Measurements from ENCODE around the gene TBL1X.
"Not testable (repeated sequence)": the region's sequence is repeated elsewhere in the genome, so short reads cannot be mapped to it uniquely, and the experiment has no call there.

TBL1X gene

DNA sequence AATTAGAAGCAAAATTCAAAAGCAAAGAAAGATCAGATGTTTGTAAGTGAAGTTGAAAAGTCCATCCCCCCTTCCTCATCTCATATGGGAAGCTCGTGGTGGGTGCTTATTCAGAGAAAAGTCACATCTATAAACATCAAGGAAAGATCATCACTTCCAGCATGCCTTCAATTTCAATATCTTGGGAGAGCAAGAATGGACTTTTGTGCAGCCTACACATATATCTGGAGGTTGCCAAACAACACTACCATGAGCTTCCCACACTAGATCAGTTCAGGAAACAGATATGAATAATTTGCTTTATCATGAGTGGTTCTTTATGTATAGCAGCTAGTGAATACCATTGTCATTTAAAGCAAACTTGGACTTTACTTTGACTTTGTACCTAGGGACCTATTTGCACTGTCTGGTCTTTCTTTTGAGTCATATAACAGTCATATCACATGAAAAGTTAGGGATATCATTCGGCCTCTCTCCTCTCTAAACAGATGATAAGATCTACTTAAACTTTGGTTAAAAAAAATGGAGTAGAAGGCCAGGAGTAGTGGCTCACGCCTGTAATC, 5.6 kb upstream of the TBL1X start:
- DNase-seq (ENCODE audit: low spot score) = no peak

DNA sequence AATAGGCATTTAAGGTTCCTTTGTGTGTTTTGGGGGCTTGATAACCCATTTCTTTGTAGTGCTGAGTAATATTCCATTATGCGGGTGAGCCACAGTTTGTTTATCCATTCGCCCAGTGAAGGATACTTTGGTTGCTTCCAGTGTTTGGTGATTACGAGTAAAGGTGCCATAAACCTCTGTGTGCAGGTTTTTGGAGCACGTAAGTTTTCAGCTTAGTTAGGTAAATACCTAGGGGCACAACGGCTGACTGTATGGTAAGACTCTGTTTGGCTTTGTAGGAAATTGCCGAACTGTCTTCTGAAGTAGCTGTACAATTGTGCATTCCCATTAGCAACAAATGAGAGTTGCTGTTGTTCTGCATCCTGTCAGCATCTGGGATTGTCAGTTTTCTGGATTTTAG, 3.8 kb upstream of the TBL1X start:
- DNase-seq (ENCODE audit: low spot score) = no peak

DNA sequence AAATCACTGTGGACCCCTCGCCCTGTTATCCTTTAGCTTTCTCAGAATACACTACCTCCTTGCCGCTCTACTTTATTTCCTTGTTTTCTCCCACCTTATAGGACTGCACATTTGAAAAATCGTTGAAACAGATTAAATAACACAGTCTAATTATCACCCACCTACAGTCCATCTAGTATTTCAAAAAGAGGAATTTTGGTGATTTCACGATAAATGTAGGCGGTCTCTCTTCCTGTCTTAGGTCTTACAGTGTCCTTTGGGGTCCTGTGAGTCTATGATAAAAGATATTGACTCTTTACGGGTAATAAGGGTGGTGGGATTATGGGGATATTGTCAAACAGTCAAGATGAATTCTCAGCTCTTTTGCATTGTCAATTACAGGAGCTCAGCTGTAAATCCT, 2.4 kb upstream of the TBL1X start:
- DNase-seq (ENCODE audit: low spot score) = no peak

DNA sequence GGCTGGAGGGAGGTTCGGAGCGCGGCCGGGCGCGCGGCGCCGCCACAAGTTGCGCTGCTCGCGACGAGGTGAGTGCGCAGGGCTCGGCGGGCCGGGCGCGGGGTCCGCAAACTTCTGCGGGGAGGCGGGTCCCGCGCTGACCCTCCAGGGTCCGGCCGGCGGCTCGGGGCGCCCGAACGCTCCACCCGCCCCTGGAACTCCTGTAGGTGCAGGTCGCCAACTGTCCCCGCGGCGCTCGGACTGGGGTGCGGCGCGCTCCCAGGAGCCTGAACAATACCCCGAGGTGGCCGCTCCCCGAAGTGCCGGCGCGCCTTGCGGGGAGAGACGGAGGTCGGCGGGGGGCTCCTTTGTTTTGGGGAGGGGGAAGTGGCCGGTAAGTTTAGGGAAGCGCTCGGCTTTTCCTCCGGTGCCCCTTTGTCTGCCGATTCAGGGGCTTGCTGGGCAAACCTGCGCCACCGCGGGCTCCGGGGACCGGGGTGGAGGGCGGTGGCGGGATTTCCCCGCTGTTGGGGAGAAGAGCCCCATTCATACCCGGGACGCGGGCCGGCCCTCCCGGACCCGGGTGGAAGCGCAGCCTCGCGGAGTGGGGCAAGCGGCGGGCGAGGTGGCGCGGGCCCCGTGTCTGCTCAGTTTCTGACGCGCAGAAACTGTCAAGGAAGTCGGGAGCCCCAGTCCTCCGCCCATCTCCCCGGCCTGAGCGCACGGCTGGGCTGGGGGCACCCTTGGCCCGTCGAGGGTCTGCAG, 694 bp downstream of the TBL1X start:
- peak; percentile 51 for DNase-seq (ENCODE audit: low spot score)

DNA sequence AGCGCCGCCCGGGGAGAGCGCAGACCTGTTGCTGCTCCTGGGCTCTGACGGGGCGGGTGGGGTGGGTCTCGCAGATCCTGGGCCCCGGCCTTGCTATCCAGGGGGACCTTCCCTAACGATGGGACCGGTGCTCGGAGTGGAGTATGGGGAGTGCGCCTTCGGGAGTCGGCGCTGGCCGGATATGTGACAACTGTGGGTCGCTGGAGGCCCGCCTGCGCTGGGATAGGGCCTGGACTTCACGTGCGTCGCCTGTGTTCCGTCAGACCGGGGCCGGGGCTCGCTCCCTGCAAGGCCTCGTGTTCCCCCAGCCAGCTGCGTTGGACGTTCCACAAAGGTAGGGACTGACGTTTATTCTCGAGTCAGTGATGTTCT, 1.3 kb downstream of the TBL1X start:
- peak; percentile 55 for DNase-seq (ENCODE audit: low spot score)

DNA sequence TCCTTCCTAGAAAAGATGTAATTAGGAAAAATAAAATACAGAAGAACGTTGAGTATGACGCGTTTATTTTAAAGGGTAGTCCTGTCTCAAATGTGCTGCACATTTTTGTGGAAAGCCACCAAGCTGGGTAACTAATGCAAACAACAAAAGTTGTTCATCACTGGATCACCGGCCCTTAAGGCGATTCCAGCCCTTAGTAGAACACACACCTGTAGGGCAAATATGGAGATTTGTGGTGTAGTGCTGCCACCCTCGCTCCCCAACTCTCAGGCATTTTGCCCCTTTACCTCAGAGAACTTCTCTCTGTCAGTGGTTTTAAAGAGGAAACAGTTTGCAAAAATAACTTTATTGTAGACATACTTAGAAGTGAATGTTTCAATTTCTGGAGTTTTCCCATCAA, 1.9 kb downstream of the TBL1X start:
- DNase-seq (ENCODE audit: low spot score) = no peak

DNA sequence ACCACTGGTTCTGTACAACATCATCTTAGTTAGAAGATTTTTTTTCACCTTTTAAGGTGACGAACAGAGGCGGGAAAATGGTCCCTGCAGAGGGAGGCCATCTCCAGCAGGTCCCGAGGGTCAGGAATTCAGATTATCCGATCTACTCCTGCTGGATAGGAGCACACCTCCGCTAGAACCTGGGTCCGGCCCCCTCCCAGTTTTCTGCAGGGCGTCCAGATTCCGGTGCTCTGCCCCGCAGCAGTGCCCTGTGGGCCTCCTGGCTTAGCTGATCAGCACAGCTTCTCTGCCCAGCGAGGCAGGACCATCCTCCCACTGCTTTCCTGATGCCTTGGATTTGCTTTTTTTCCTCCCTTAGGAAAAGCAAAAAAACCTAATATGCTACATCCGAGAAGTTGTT, 2.3 kb downstream of the TBL1X start:
- DNase-seq (ENCODE audit: low spot score) = no peak

DNA sequence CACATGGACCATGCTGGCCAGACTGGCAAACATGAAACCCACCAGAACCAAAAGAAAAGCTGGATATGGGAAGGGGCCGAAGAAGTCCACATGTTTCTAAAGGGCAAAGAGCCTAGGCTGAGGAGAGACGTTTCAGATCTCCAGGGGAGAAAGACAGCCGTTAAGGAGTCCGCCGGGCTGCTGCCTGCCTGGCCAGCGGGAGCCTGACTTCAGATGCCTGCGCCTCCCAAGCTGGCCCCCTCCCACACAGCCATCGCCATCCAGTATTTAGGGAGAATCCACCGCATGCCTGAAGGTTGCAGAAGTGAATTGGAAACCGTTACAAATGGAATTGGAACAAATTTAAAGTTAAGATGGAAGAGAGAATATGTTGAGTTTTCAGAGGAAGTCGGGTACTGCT, 2.9 kb downstream of the TBL1X start:
- DNase-seq (ENCODE audit: low spot score) = no peak

DNA sequence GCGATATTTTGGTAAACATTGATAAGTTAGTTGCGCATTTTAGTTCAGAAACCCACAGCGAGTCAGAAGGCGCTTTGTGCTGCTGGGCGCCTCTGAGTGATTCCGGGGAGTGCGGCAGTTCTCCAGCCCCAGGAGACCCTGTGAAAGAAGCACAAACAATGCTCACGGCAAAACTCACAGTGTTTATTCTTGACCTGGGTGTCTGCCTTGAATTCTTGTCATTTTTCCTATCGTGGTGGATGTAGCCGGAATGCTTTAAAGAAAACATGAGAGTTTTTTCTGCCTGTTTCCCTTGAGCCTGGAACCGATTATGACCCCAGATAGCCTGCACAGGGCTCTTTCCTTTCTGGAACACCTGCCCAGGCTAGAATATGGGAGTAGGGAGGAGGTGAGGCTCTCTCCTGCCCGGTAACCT, 6.7 kb downstream of the TBL1X start:
- DNase-seq (ENCODE audit: low spot score) = no peak

DNA sequence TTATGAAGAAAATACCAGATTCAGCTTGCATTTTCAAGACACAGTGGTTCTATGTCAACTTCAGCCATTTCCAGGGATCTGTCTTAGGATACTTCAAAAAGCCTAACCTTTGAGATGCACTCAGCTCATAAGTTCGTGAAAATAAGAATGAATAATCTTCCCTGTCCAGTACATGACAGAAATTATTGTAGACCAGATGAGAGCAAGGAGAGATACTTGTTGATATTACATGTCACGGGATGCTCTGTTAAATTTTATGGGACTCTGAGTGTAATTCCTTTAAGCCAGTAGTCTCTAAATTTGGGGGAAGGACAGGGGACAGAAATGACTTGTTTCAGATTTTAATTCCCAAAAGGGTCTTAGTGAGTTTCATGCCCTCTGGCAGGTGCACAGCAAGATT, 8.8 kb downstream of the TBL1X start:
- DNase-seq (ENCODE audit: low spot score) = no peak

DNA sequence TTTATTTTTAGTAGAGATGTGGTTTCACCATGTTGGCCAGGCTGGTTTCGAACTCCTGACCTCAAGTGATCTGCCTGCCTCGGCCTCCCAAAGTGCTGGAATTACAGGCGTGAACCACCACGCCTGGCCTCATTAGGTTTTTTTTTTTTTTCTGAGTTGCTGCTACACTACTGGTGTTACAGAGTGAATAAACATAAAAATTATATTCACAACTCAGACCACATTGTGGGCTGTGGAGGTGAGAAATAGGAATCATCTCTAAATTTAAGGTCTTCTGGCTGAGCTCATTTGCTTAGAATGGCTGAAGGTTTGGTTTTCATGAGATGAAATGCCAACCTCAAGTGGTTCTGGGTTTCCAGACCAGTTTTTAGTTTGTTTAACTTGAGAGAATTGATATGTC, 10.6 kb downstream of the TBL1X start:
- not testable (repeated sequence) for DNase-seq (ENCODE audit: low spot score)

DNA sequence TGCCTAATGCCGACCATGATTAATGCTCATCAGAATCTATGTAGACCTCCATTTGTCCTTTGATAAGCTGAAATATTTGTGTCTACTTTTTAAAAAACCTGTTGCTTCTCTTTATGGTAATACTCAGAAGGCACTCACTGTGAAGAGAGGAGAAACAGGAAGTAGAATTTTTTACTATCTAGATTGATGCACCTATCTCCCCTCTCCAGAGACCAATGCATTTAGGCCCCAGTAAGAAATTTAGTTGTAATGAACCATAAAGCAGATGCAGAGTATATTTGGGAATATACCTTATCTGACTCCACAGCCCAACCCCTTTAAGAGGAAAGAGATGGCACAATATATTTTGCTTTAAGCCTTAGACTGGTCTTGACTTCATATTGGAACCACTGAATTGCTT, 11.1 kb downstream of the TBL1X start:
- DNase-seq (ENCODE audit: low spot score) = no peak

DNA sequence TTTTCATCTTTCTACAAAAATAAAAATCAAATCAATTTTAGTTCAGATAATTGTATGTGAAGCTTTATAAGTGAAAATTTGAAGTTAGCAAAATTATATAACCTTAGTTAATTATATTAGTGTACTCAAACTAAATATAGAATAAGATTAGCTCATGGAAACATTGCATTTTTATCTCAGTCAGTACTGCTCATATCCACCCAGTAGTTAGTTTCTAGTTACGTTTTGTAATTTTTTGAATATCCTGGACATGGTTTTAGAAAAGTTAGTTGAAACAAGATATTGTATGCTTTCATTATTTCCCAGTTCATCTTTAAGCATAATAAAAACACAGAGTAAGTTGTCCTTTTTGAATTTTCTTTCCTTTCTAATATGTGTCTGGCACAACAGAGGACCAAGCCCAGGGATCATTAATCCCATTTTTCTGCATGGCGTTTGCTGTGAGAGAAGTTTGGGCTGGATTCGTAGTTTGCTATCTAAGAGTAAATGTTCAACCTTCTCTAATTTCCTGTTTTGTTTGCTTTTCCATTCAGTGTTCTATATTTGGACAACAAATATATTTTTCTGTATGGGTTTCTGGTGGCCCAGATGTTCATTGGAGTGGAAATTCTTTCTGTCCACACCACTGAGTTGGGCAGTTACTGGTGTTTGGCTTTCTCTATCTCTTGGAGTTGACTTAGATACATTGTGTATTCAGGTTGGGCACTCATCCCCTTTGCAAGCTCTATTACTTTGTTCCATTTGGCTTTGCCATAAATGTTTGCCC, 12.1 kb downstream of the TBL1X start:
- no peak for DNase-seq (ENCODE audit: low spot score)

DNA sequence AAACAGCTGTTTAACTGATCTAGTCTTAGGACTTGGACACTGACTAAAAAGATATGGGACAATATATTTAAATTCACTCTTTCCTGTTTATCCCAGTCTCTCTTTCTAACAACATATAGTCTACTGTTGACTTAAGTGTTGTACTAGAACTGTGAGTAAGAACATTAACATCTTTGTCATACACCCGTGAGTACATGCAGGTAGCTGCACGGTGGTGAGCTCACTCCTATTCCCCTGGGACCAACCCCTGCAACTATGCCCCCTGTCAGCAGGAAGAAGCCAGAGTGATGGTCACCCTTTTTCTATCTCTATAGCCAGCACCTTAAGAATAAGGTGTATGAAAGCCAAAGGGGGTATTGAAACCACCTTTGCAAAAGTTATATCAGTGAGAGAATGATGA, 17.6 kb downstream of the TBL1X start:
- DNase-seq (ENCODE audit: low spot score) = no peak

DNA sequence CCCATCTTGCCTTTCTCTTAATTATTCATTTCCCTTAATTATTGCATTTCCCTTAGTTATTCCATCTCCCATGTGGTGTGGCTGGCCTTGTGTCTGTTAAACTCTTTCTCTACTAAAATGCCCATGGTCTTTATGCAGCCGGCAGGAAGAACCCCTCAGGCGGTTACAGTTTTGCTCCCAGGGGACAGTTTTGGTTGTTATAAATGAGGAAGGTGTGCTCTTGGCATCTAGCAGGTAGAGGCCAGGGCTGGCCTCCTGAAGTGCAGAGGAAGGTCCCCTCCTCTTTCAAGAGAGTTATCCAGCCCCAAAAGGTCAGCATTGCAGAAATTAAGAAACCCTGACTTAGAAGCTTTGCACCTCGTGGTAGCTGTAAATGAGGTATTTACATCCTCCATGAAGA, 18.0 kb downstream of the TBL1X start:
- no peak for DNase-seq (ENCODE audit: low spot score)

DNA sequence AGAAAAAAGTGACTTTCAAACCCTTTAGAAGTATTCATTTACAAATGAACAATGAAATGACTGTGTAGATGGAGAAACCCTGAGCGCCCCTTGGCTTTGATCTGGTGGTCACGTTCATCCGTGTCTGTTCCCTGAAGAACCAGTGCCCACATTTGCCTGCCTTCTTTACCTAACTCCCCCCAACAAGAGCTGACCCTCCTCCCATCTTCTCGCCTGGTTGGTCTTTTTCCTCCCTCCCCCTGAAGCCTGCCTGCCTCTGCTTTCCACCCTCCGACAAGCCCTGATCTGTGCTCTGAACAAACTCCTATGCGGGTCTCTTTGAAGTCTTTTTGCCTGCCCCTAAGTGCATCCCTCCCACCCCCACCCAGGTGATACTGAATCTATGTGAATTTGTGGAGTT, 18.5 kb downstream of the TBL1X start:
- DNase-seq (ENCODE audit: low spot score) = no peak

DNA sequence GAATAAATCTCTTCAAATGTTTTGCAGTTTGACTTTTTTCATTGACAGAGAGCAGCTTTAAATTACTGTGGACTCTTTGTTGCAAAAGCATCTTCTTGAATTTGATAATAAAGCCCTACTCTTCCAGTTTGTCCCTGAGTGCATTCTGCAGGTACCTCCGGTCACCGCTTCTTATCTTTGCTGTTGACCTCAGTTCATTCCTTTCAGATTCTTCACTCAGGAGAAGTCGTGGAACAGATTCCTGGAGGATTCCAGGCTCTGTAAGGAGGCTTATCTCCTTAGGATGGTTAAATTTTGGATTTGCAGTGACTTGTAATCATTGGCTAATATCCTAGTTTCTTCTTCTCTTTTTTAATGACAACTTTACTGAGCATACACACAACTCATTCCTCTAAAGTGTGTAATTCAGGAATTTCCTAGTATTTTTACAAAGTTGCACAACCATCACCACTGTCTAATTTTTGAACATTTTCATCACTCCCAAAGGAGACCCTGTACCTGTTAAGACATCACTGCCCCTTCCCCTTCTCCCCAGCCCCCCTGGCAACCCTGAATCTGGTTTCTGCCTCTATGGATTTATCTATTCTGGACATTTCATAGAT, 22.0 kb downstream of the TBL1X start:
- no peak for DNase-seq (ENCODE audit: low spot score)

DNA sequence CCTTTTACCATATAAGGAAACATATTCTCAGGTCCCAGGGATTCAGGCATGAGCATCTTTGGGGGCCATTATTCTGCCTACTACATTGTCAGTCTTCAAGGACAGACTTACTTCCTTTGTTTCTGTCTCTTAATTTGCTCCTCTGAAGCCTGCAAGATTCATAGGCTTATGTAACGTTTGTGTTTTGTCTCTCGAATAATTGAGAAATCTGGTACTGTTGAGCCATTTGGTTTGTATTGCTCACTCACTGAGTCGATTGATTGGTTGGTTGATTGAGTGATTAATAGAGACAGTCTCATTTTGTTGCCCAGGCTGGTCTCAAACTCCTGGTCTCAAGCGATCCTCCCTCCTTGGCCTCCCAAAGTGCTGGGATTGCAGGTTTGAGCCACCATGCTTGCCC, 23.7 kb downstream of the TBL1X start:
- no peak for DNase-seq (ENCODE audit: low spot score)

DNA sequence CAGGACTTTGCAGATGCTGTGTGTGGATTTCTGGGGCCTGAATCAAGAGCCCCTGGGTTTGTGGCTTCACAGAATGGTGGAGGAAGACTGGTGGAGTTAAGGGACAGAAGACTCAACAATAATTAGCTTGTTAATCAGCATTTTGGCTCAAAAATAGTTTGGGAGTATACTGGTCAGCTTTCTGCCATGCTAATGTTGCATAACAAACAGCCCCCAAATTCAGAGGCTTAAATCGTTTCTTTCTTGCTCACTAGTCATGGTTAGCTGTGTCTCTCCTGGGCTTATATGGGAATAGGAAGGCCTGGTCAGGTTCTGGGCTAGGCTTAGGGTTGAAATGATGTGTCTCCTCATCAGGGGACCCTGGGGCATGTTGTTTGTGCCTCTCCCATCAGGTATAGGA, 24.4 kb downstream of the TBL1X start:
- DNase-seq (ENCODE audit: low spot score) = no peak

DNA sequence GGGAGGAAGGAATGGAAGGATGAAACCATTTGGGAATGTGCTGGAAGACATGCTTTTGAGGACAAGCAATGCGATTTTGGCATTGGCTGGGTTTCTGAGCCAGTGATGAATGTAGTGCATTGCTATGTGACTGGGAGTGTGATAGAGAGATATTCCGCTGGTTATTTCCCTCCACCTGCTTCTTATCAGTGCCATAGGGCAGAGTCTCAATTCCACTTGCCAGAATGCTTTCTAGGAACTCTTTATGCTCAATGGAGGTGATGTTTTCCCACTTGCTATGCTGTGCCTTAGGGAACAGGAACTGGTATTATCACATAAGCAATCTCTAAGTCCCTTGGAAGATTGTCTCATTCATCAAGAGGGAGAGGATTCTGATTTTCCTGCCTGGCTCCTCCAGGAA, 28.0 kb downstream of the TBL1X start:
- no peak for DNase-seq (ENCODE audit: low spot score)

DNA sequence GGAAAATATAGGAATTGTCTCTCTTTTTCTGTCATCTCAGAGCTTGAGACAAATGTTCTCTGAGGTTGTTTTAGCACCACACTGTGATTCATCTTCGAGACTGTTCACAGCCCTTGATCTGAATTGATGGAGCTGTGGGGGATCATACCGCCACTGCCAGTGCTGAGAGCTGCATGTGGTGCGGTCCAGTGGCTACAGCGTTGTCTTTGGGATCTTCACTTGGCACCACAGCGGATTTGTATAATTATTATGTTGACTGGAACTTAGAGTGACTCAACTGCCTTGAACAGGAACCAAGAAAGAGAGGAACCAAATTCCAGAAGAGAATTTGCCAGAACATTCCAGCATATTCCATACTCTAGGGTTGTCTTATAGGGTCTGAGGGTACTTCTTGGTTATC, 29.1 kb downstream of the TBL1X start:
- DNase-seq (ENCODE audit: low spot score) = no peak

DNA sequence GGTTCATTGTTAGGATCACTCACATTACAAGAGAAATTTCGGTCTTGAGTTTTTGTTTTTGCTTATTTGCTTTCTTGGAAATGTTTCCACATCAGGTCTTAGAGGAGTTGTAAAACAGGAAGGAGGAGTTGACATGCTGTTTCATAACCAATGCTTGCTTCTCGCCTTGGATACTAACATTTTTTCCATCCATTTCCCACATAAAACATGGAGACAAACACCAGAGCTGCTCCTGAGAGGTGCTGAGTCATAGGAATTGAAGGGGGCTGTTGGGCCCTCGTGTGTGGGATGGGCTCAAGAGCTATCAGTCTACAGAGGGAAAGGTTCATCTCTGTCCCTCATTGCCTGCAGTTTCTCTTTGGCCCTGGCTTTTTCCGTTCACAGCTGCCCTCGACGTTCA, 29.9 kb downstream of the TBL1X start:
- DNase-seq (ENCODE audit: low spot score) = no peak

DNA sequence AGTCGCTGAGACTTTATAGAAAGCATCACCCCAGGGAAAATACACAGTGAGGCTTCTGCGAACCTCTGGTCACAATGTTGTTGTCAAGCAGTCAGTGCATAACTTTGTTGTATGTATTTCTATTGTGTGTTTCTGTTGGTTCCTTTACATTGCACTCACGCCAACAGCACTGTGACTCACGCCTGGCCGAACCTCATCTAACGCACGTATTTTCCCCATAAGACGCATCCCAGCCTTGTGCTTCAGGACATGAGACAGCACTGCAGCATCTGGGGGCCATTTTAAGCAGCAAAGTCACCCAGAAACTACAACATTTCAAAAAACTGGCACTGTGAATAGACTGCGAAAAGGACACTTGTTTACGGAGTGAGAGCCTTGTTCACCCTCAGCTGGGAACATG, 30.6 kb downstream of the TBL1X start:
- no peak for DNase-seq (ENCODE audit: low spot score)
